Fibroblast of the aortic adventitia (primary cell): ENCODE data around the gene CDYL2. TPM values are rescaled to one million over a fixed set of nuclear protein-coding genes. Genes with fewer than 3 reads are reported as not detected.

ENCODE experiments used
- DNase-seq: peaks from one replicate; pipeline ENCODE4 v3.0.0-alpha.2; 2010; ENCODE audit warnings: low read depth
- H3K4me3 ChIP-seq: 2 replicates; pipeline ENCODE4 v1.5.1; 2011; ENCODE audit warnings: low read depth, mild to moderate bottlenecking, control low read depth, low read length, moderate library complexity
- CTCF ChIP-seq: IDR thresholded peaks from 2 replicates; pipeline ENCODE4 v1.5.1; 2011; ENCODE audit warnings: mild to moderate bottlenecking, low read length, control low read depth, inconsistent platforms; ENCODE audit not compliant: insufficient read depth
- total RNA-seq: library from RNA; depleted of rRNA; stranded (reverse); fragments of >200 nt; gene quantifications from 2 replicates; pipeline ENCODE4 v1.2.3, GENCODE V29; 2012; ENCODE audit warnings: low replicate concordance

Gene CDYL2
- total RNA-seq, 1 donor, result 5.2 TPM

GRCh38 chr16:80683646-80684045 lies 120.8 kb downstream of the CDYL2 start:
- no peak for DNase-seq
- no peak for TF ChIP-seq CTCF
- no peak overlapping the region for H3K4me3 ChIP-seq

GRCh38 chr16:80682421-80683070 lies 121.9 kb downstream of the CDYL2 start:
- TF ChIP-seq CTCF, result no peak
- no peak overlapping the region for H3K4me3 ChIP-seq
- DNase-seq, result peak; percentile 60

GRCh38 chr16:80681436-80681835 lies 123.0 kb downstream of the CDYL2 start:
- no peak for DNase-seq
- no peak overlapping the region for H3K4me3 ChIP-seq
- TF ChIP-seq CTCF, result no peak

GRCh38 chr16:80680839-80681238 lies 123.6 kb downstream of the CDYL2 start:
- no peak overlapping the region for H3K4me3 ChIP-seq
- no peak for DNase-seq
- TF ChIP-seq CTCF, result no peak

- DNase-seq, result no peak
- no peak overlapping the region for H3K4me3 ChIP-seq
- TF ChIP-seq CTCF, result no peak
These were observed 124.4 kb downstream of the CDYL2 start for GRCh38 chr16:80680046-80680445.

GRCh38 chr16:80674884-80675283 lies 129.5 kb downstream of the CDYL2 start:
- TF ChIP-seq CTCF, result no peak
- no peak overlapping the region for H3K4me3 ChIP-seq
- DNase-seq, result no peak

- no peak for DNase-seq
- H3K4me3 ChIP-seq, result no peak overlapping the region
- TF ChIP-seq CTCF, result no peak
These were observed 132.0 kb downstream of the CDYL2 start for GRCh38 chr16:80672379-80672778.
